Epithelial cell of prostate (primary cell): ENCODE data around the gene SLC13A4.
"Not testable (repeated sequence)": the region's sequence is repeated elsewhere in the genome, so short reads cannot be mapped to it uniquely, and the experiment has no call there.

ENCODE experiments used
- DNase-seq: peaks from one replicate; pipeline ENCODE4 v3.0.0-alpha.2; 2011; ENCODE audit warnings: low read depth, low spot score
- H3K27ac ChIP-seq: fragments of 450-650 bp; 2 replicates; pipeline ENCODE4 v1.5.1; 2017; ENCODE audit warnings: mild to moderate bottlenecking

SLC13A4 gene

GRCh38 chr7:135669774-135670173, 58.2 kb downstream of the SLC13A4 start:
- peak overlapping the region; percentile 77 for H3K27ac ChIP-seq
- no peak for DNase-seq

DNA sequence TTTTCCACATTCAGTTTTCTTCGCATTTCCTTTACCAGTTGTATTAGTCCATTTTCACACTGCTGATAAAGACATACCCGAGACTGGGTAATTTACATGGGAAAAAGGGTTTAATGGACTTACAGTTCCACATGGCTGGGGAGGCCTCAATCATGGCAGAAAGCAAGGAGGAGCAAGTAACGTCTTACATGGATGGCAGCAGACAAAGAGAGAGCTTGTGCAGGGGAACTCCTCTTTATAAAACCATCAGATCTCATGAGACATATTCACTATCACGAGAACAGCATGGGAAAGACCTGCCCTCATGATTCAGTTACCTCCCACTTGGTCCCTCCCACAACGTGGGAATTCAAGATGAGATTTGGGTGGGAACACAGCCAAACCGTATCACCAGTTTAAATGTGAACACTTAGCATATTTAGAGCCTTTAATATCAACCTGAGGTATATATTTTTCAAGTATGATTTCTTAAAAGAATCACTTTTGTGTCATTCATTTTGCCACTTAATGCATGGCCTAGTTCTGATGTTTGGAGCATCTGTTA, 59.1 kb downstream of the SLC13A4 start:
- peak overlapping the region; percentile 77 for H3K27ac ChIP-seq
- DNase-seq, result not testable (repeated sequence)

DNA sequence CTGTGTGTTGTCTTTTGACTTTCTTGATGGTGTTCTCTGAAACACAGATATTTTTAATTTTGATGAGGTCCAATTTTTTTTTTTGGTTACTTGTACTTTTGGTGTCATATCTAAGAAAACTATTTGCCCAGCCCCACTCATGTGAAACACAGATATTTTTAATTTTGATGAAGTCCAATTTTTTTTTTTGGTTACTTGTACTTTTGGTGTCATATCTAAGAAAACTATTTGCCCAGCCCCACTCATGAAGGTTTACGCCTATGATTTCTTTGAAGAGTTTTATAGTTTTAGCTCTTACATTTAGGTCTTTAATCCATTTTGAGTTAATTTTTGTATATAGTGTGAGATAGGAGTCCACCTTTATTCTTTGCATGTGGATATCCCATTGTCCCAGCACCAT, 60.4 kb downstream of the SLC13A4 start:
- not testable (repeated sequence) for H3K27ac ChIP-seq, DNase-seq

GRCh38 chr7:135666846-135667245, 61.1 kb downstream of the SLC13A4 start:
- no peak for DNase-seq
- no peak overlapping the region for H3K27ac ChIP-seq

GRCh38 chr7:135666156-135666555, 61.8 kb downstream of the SLC13A4 start:
- DNase-seq, result no peak
- peak overlapping the region; percentile 2 for H3K27ac ChIP-seq

DNA sequence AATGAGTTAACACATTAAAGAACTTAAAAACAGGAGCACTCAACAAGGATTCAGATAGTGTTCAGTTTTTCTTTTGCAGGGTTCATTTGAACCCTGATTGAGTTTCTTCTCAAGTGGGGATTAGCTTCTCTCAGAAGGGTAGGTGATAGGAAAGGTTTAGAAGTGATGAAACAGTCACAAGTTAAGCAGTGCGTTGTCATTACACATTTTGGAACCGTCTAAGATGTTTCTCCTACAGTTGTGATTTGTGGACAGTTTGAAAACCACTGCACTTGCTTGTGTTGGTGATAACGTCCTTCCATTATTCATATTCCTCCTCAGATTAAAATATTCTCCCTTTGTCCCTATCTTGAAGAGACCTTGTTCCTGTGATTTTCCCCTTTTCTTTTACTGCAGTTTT, 62.9 kb downstream of the SLC13A4 start:
- H3K27ac ChIP-seq, result peak overlapping the region; percentile 97
- no peak for DNase-seq

- H3K27ac ChIP-seq, result peak overlapping the region; percentile 97
- DNase-seq, result no peak
Observed at GRCh38 chr7:135664046-135664589, 63.9 kb downstream of the SLC13A4 start.

- peak within 1 kb of the TSS; percentile 97 for H3K27ac ChIP-seq
- DNase-seq, result peak; percentile 69
Observed at GRCh38 chr7:135662373-135663114, 65.4 kb downstream of the SLC13A4 start, which contains the start of gene STMP1. Gene STMP1 (plus strand): TSS chr7:135662514.

DNA sequence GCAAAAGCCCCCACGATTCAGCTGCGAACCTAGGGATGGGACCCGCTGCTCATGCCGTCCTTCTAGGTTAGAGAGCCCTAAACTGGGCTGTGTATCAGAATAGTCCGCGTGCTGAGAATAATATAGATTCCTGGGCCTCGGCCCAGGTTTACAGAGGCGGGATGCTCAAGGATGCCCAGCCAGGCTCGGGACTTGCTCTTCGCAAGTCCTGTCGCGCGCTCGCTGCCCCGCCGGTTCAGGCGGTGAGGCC, 65.9 kb downstream of the SLC13A4 start:
- no peak for DNase-seq
- H3K27ac ChIP-seq, result peak overlapping the region; percentile 97

GRCh38 chr7:135661311-135662122, 66.5 kb downstream of the SLC13A4 start:
- H3K27ac ChIP-seq, result peak overlapping the region; percentile 97
- DNase-seq, result no peak

DNA sequence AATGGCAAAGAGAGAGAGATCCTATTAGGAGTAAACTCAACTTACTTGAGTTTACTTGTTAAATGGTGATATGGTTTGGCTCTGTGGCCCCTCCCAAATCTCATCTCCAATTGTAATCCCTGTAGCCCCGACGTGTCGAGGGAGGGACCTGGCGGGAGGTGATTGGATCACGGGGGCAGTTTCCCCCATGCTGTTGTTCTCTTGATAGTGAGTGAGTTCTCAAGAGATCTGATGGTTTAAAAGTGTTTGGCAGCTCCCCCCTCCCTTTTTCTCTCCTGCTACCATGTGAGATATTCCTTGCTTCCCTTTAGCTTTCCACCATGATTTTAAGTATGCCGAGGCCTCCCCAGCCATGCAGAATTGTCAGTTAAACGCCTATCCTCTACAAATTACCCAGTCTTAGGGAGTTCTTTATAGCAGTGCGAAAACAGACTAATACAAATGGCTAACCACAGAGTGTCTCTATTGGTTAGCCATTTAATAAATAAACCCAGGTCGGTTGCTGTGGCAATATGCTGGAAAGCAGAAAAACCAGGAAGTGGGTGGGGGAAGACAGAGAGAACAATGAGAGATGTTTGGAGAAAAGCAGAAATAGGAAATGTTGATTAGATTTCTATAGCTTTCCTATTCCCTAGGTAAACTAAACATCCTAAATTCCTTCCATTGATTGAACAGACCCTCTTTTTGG, 68.7 kb downstream of the SLC13A4 start:
- H3K27ac ChIP-seq, result no peak overlapping the region
- no peak for DNase-seq

DNA sequence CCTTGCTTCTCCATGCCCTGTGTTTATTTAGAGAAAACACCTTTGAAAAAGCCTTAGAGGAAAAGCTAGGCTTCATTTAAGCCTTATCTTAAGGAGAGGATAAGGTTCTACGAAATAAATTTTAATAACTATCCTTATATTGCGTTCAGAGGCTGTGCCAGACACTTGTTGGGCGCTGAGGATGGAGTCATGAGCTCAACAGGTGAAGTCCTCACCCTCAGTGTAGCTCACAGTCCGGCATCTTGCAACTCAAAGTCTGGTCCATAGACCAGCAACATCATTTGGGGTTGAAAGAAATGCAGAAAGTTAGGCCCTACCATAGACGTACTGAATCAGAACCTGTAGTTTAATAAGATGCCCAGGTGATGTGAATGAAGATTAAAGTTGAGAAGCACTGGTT, 69.4 kb downstream of the SLC13A4 start:
- H3K27ac ChIP-seq, result no peak overlapping the region
- no peak for DNase-seq

DNA sequence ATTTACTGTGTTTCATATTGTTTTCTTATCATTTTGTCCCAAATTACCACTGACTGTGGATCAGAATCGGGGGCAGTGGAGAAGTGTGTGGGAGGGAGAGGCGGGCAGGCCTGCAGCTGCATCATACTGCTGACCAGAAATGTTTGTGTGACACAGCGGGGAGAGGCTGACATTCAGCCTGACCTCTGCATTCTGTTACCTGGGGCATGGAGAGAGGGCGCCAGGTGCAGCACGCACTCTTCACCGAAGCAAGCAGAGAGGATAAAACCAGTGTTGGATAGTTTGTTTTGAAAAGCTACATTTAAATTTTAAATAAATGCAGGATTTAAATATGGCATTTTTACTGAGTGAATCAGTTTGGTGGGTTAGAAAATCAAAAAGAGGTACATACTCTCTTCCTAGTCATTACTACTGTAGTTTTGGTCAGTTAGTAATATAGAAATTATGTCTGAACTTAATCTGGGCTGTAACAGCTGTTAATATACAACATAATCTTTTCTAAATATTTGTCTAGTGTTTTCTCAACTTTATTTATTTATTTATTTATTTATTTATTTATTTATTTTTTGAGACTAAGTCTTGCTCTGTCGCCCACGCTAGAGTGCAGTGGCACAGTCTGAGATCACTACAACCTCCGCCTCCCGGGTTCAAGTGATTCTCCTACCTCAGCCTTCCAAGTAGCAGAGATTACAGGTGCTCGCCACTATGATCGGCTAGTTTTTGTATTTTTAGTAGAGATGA, 74.5 kb downstream of the SLC13A4 start:
- DNase-seq, result no peak
- H3K27ac ChIP-seq, result no peak overlapping the region

- no peak overlapping the region for H3K27ac ChIP-seq
- no peak for DNase-seq
Observed at GRCh38 chr7:135650831-135651573, 77.0 kb downstream of the SLC13A4 start.

GRCh38 chr7:135648235-135648634, 79.8 kb downstream of the SLC13A4 start:
- no peak overlapping the region for H3K27ac ChIP-seq
- DNase-seq, result no peak

- no peak overlapping the region for H3K27ac ChIP-seq
- no peak for DNase-seq
Observed at GRCh38 chr7:135647755-135648154, 80.2 kb downstream of the SLC13A4 start.

DNA sequence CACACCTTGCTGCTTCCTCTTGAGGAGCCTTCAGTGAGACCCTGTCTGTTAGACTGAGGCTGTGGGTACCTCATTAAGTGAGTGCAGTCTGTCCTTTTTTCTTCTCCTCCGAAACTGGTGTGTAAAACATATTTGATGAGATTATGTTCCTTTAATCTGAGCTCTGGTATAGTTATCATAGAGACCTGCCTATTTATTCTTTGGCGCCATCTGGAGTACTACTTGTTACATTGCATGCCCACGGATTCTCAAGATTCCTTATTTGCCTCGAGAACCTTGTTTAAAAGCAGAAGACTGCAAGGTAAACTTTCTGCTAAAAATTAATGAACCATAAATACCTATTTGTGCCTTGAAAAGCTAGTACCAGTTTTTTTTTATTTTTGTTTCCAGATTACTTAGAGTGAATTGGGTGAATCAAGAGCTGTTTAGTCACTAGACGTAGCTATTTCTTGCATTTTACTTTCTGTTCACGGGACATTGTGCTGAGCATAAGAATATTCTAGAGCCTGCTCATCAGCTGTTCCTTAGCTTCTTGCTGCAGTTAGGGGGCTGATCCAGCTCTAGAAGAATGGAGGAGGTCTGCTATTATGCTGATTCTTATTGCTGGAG, 82.6 kb downstream of the SLC13A4 start:
- H3K27ac ChIP-seq, result no peak overlapping the region
- no peak for DNase-seq

- no peak for DNase-seq
- H3K27ac ChIP-seq, result peak overlapping the region; percentile 15
Observed at GRCh38 chr7:135644729-135645128, 83.3 kb downstream of the SLC13A4 start.

DNA sequence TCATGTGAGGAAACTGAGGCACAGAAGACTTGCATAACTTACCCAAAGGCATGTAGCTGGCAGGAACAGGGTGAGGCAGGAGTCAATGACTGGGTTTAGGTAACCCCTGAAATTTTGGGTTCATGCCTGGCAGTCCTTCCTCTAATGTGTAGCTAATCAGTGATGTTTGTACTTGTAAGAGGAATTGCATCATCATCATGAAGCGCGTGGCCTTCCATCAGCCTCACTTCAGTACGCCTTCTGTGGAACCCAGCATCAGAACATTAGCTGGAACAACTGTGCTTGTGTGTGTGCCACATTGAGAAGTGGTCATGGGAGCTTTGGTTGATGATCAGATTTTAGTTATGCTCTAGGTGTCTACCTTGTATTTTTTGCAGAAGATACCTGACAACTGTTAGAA, 83.8 kb downstream of the SLC13A4 start:
- no peak for DNase-seq
- peak overlapping the region; percentile 15 for H3K27ac ChIP-seq
